ENCODE data around the gene EVX2. TPM values are rescaled to one million over a fixed set of nuclear protein-coding genes. Genes with fewer than 3 reads are reported as not detected.
A peak's percentile ranks its signal among the peaks of the same experiment; 100 is the strongest.

EVX2 gene
- total RNA-seq, result under 0.01 TPM

DNA sequence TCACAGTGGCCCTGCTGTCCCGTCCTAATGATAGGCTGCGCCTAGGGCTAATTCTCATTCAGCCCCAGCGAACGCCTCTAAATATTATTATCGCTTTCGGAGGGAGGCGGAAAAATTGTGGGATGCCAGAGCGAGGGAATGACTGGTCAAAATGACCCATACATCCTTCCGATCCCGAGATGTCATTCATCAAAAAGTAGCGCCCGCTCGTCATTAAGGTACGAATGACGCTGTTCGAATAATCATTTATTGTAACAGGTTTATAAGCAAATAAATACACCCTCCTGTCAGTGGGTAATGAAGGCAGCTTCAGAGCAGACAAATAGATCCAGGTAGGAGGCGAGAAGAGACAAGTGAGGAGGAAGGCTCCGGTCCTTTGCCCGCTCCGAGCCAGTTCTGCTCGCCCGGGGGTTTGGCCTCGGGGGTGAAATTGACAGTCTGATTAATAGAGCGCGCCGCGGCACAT is at the start of gene EVX2:
EVX2 (minus strand) TSS at position 167 of the 466 bp plus-strand sequence. CDS start 186 bp downstream, outside the sequence.
- H3K36me3 ChIP-seq (ENCODE audit: control insufficient read depth in 3 of 3, insufficient read depth in 3 of 3, low read length in 3 of 3), result no peaks in the 10 kb centered on the region
- H3K4me1 ChIP-seq (ENCODE audit: control insufficient read depth in 3 of 3, insufficient read depth in 3 of 3, low read length in 3 of 3), result peaks cover 30 to 48% (median 35%) of the 10 kb centered on the region in 3 donors
- no peak within 1 kb of the TSS for H3K4me3 ChIP-seq (ENCODE audit: low read length in 3 of 3)
- H3K9me3 ChIP-seq (ENCODE audit: control insufficient read depth in 3 of 3, low read length in 3 of 3), result no peaks in the 10 kb centered on the region
- H3K9ac ChIP-seq (ENCODE audit: low read depth in 1 of 3, low read length in 3 of 3), result no peak within 1 kb of the TSS
- H3K27me3 ChIP-seq (ENCODE audit: control insufficient read depth in 3 of 3, insufficient read depth in 3 of 3, low read length in 3 of 3), result peaks cover 93 to 97% (median 94%) of the 10 kb centered on the region in 3 donors
- H3K27ac ChIP-seq (ENCODE audit: low read depth, low read length), result no peak within 1 kb of the TSS

DNA sequence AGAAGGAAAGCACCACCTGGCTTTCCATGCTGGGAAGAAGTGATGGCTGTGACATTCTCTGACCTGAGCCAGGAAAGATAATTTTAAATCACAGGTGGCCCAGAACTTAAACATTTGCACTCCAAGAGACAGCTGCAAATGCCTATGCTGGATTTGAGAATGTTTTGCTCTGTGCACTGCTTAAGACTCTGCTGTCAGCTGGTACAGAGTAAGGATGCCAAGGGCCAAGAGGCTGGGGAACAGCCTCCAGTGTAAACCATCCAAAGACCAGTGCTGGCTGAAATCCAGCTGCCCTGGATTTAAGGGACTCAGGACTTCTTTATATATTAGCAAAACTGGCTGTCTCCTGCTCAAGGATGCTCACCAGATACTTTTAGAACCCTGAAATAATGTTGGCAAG is 49.6 kb upstream of the EVX2 start:
- Histone ChIP-seq H3K9ac (ENCODE audit: low read depth in 1 of 3, low read length in 3 of 3) (peak overlapping the region in 1 of 3 donors; percentile 3), H3K27me3 (ENCODE audit: control insufficient read depth in 3 of 3, insufficient read depth in 3 of 3, low read length in 3 of 3) (peaks cover 13 to 65% (median 23%) of the 10 kb centered on the region in 3 donors), H3K9me3 (ENCODE audit: control insufficient read depth in 3 of 3, low read length in 3 of 3) (no peaks in the 10 kb centered on the region), H3K4me1 (ENCODE audit: control insufficient read depth in 3 of 3, insufficient read depth in 3 of 3, low read length in 3 of 3) (peaks cover 6 to 26% (median 12%) of the 10 kb centered on the region in 3 donors), H3K4me3 (ENCODE audit: low read length in 3 of 3) (no peak overlapping the region), H3K36me3 (ENCODE audit: control insufficient read depth in 3 of 3, insufficient read depth in 3 of 3, low read length in 3 of 3) (peaks cover 0 to 2% (median 0%) of the 10 kb centered on the region in 3 donors), H3K27ac (ENCODE audit: low read depth, low read length) (no peak overlapping the region)

DNA sequence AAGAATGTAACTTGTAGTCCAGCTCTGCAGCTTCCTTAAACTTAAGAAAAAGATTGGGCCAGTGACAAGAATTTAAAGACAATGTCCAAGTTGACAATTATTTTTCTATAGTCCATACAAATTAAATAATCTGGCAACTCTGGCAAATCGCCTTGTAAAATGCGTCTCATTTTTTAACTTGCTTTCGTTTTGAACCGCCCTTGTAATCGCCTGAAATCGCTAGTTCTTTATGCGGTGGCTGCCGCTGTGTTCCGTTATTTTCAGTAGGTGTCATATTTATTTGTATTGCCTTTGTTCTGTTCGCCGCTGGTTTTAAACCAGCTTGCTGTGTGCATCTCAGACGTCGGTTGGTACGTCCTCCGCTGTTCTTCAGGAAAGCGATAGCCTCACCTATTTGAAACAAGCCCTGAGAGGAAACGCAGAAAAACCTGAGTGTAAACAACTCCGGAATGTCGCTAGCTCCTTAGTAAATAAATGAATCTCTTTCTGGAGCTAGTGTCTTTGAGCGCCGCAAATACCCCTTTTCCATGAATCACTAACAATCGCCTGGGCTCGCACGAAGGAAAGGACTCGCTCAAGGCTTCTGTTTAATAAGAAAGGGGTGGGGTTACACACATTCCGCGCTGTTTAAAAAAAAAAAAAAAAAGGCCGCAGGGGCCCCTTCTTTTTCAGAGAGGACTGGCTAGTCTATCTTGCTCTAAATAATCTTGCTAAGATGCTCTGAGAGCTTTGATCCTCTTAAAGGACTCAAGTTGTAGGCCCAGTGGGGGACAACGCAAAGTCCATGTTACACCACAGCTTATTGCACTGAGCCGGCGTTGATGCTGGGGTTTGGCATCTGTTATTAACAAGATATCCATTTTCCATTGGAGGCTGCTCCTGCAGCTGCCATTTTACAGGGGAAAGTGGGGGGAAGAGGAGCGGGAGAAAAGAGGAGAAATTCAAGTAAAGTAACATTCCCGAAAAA is 48.7 kb upstream of the EVX2 start:
- peak overlapping the region; percentile 47 to 76 (median 60) for H3K9ac ChIP-seq (ENCODE audit: low read depth in 1 of 3, low read length in 3 of 3)
- H3K36me3 ChIP-seq (ENCODE audit: control insufficient read depth in 3 of 3, insufficient read depth in 3 of 3, low read length in 3 of 3), result peaks cover 0 to 2% (median 0%) of the 10 kb centered on the region in 3 donors
- H3K4me3 ChIP-seq (ENCODE audit: low read length in 3 of 3), result peak overlapping the region; percentile 22 to 66 (median 49)
- H3K9me3 ChIP-seq (ENCODE audit: control insufficient read depth in 3 of 3, low read length in 3 of 3), result no peaks in the 10 kb centered on the region
- H3K4me1 ChIP-seq (ENCODE audit: control insufficient read depth in 3 of 3, insufficient read depth in 3 of 3, low read length in 3 of 3), result peaks cover 9 to 31% (median 10%) of the 10 kb centered on the region in 3 donors
- H3K27ac ChIP-seq (ENCODE audit: low read depth, low read length), result peak overlapping the region; percentile 50
- peaks cover 19 to 69% (median 29%) of the 10 kb centered on the region in 3 donors for H3K27me3 ChIP-seq (ENCODE audit: control insufficient read depth in 3 of 3, insufficient read depth in 3 of 3, low read length in 3 of 3)

DNA sequence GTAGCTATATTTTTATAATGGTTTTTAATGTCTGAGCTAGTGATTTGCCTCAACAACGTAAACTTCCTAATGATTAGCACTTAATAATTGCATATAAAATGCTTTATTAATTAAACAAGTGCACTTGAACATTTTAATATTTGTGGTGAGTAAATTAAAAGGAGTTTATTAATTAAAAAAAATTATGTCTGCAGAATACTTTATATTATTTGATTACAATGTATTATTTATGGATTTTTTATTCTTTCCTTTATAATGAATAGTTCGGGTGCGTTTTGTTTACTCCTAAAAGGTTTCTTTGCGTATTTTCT is 48.0 kb upstream of the EVX2 start:
- H3K36me3 ChIP-seq (ENCODE audit: control insufficient read depth in 3 of 3, insufficient read depth in 3 of 3, low read length in 3 of 3), result peaks cover 0 to 2% (median 0%) of the 10 kb centered on the region in 3 donors
- H3K27ac ChIP-seq (ENCODE audit: low read depth, low read length), result peak overlapping the region; percentile 78
- peak overlapping the region in 2 of 3 donors; percentile 60 to 76 for H3K9ac ChIP-seq (ENCODE audit: low read depth in 1 of 3, low read length in 3 of 3)
- peaks cover 9 to 31% (median 10%) of the 10 kb centered on the region in 3 donors for H3K4me1 ChIP-seq (ENCODE audit: control insufficient read depth in 3 of 3, insufficient read depth in 3 of 3, low read length in 3 of 3)
- H3K4me3 ChIP-seq (ENCODE audit: low read length in 3 of 3), result peak overlapping the region in 2 of 3 donors; percentile 69 to 78
- peaks cover 19 to 63% (median 31%) of the 10 kb centered on the region in 3 donors for H3K27me3 ChIP-seq (ENCODE audit: control insufficient read depth in 3 of 3, insufficient read depth in 3 of 3, low read length in 3 of 3)
- H3K9me3 ChIP-seq (ENCODE audit: control insufficient read depth in 3 of 3, low read length in 3 of 3), result no peaks in the 10 kb centered on the region

DNA sequence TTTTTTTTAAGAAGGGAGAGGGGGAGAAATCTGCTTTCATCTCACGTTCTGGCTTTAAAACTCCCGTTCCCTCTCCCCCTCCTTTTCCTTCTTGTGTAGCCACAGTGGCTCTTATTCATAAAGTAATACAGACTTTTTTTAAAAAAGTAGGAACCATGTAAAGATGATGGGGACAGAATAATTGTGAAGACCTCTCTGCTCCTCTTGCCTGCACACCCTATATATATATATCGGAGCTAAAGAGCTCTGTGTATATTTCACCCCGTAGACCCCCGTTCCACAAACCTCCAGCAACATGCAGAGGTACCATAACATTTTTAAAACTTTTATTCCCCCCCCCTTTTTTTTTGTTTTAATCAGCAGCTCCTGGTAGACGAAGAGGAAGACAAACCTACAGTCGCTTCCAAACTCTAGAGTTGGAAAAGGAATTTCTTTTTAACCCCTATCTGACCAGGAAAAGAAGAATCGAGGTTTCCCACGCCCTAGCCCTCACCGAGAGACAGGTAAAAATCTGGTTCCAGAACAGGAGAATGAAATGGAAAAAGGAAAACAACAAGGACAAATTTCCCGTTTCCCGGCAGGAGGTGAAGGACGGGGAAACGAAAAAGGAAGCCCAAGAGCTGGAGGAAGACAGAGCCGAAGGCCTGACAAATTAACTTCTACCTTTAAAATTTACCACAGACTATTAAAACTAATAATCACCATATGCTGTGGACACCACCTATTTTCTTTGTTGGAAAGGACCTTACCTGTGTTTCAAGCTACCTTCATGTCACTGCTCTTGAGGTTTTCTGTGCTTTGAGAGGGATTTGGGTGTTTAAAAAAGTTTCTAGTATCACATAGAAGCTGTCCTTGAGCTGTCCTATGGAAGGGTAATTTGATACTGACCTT is 47.4 kb upstream of the EVX2 start:
- Histone ChIP-seq H3K36me3 (ENCODE audit: control insufficient read depth in 3 of 3, insufficient read depth in 3 of 3, low read length in 3 of 3) (peaks cover 0 to 2% (median 0%) of the 10 kb centered on the region in 3 donors), H3K9ac (ENCODE audit: low read depth in 1 of 3, low read length in 3 of 3) (peak overlapping the region; percentile 51 to 76 (median 63)), H3K4me1 (ENCODE audit: control insufficient read depth in 3 of 3, insufficient read depth in 3 of 3, low read length in 3 of 3) (peaks cover 9 to 30% (median 10%) of the 10 kb centered on the region in 3 donors), H3K27me3 (ENCODE audit: control insufficient read depth in 3 of 3, insufficient read depth in 3 of 3, low read length in 3 of 3) (peaks cover 19 to 57% (median 30%) of the 10 kb centered on the region in 3 donors), H3K27ac (ENCODE audit: low read depth, low read length) (peak overlapping the region; percentile 78), H3K9me3 (ENCODE audit: control insufficient read depth in 3 of 3, low read length in 3 of 3) (no peaks in the 10 kb centered on the region), H3K4me3 (ENCODE audit: low read length in 3 of 3) (peak overlapping the region; percentile 22 to 78 (median 69))

DNA sequence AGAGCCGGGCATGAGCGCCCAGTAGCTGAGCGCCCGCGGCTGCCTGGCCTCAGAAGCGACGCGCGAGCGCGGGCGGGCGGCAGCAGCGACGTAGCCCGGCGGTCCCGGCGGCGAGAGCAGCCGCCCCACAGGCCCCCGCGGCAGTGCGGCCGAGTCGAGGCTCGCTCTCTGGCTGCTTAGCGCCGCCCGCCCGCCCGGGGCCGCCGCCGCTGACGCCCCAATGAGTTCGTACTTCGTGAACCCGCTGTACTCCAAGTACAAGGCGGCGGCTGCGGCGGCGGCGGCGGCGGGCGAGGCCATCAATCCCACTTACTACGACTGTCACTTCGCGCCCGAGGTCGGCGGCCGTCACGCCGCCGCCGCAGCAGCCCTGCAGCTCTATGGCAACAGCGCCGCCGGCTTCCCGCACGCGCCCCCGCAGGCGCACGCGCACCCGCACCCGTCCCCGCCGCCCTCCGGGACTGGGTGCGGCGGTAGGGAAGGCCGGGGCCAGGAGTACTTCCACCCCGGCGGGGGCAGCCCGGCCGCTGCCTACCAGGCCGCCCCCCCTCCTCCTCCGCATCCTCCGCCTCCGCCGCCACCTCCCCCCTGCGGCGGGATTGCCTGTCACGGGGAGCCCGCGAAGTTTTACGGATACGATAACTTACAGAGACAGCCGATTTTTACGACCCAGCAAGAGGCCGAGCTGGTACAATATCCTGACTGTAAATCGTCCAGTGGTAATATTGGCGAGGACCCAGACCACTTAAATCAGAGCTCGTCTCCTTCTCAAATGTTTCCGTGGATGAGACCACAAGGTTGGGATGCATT is 46.6 kb upstream of the EVX2 start:
- peaks cover 7 to 22% (median 10%) of the 10 kb centered on the region in 3 donors for H3K4me1 ChIP-seq (ENCODE audit: control insufficient read depth in 3 of 3, insufficient read depth in 3 of 3, low read length in 3 of 3)

DNA sequence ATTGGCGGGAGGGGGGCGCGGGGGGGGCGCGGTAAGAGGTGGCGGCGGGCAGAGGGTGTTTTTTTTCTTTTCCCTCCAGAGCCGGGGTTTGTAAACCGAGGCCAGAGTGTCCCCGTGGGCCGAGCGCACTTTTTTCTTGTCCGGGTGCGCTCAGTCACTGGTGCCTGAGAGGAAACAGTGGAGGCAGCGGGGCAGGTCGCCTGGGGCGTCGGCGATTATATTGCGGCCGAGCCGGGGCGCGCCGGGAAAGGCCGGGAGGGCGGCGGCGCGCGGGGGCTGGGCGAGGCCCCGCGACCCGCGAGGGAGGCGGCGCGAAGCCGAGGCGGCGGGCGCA is 46.0 kb upstream of the EVX2 start:
- H3K27ac ChIP-seq (ENCODE audit: low read depth, low read length), result peak overlapping the region; percentile 78
- peaks cover 13 to 58% (median 36%) of the 10 kb centered on the region in 3 donors for H3K27me3 ChIP-seq (ENCODE audit: control insufficient read depth in 3 of 3, insufficient read depth in 3 of 3, low read length in 3 of 3)
- H3K9ac ChIP-seq (ENCODE audit: low read depth in 1 of 3, low read length in 3 of 3), result peak overlapping the region in 2 of 3 donors; percentile 25 to 76
- H3K4me3 ChIP-seq (ENCODE audit: low read length in 3 of 3), result peak overlapping the region in 1 of 3 donors; percentile 69
- peaks cover 0 to 2% (median 0%) of the 10 kb centered on the region in 3 donors for H3K36me3 ChIP-seq (ENCODE audit: control insufficient read depth in 3 of 3, insufficient read depth in 3 of 3, low read length in 3 of 3)
- H3K4me1 ChIP-seq (ENCODE audit: control insufficient read depth in 3 of 3, insufficient read depth in 3 of 3, low read length in 3 of 3), result peaks cover 3 to 16% (median 5%) of the 10 kb centered on the region in 3 donors
- no peaks in the 10 kb centered on the region for H3K9me3 ChIP-seq (ENCODE audit: control insufficient read depth in 3 of 3, low read length in 3 of 3)

More for the DNA sequence above, 46.6 kb upstream of the EVX2 start:
- H3K9me3 ChIP-seq (ENCODE audit: control insufficient read depth in 3 of 3, low read length in 3 of 3), result no peaks in the 10 kb centered on the region
- H3K36me3 ChIP-seq (ENCODE audit: control insufficient read depth in 3 of 3, insufficient read depth in 3 of 3, low read length in 3 of 3), result peaks cover 0 to 2% (median 0%) of the 10 kb centered on the region in 3 donors
- H3K27me3 ChIP-seq (ENCODE audit: control insufficient read depth in 3 of 3, insufficient read depth in 3 of 3, low read length in 3 of 3), result peaks cover 13 to 58% (median 33%) of the 10 kb centered on the region in 3 donors
- H3K4me3 ChIP-seq (ENCODE audit: low read length in 3 of 3), result peak overlapping the region; percentile 22 to 78 (median 69)
- H3K9ac ChIP-seq (ENCODE audit: low read depth in 1 of 3, low read length in 3 of 3), result peak overlapping the region; percentile 25 to 76 (median 63)
- H3K27ac ChIP-seq (ENCODE audit: low read depth, low read length), result peak overlapping the region; percentile 78

DNA sequence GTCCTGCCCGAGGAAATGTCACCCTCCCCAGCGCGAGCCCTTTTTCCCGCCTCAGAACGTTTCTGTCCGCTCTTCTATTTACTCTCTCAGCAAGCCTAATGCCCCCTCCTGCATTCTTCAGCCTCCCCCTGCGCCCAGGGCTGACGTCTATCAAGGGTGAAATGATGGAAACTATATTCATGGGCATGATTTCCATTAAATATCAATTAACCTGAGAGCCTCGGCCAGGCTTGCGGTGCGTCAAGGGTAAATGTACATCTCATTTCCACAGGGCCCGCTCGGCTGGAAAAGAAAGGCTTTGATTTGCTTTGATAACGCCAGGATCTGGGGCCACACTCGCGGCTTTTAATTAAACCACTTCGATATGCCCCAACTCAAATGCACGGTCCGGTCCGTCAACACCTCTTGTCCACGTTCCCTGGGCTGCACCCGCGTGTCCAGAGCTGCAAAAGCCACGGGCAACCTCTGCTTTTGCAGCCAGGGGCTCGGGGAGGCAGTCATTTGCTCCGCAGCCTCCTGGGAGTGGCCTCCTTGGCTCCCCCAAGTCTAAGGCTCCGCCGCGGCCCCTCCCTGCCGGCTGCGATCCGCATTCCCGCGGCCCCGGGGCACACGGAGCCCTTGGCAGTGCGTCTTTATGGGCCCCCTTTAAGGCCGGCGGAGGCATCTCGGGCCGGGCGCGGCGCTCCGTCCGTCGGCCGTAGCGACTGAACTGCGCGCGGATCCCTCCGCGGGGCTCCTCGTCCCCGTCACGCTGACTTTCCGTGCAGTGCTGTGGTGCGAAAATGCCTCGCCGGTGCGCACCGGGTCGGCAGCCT is 45.4 kb upstream of the EVX2 start, which contains the start of gene HOXD8:
HOXD8 (plus strand) TSS at position 724 of the 815 bp plus-strand sequence. CDS start 662 bp downstream, outside the sequence.
- H3K9me3 ChIP-seq (ENCODE audit: control insufficient read depth in 3 of 3, low read length in 3 of 3), result no peaks in the 10 kb centered on the region
- peaks cover 11 to 61% (median 41%) of the 10 kb centered on the region in 3 donors for H3K27me3 ChIP-seq (ENCODE audit: control insufficient read depth in 3 of 3, insufficient read depth in 3 of 3, low read length in 3 of 3)
- H3K4me1 ChIP-seq (ENCODE audit: control insufficient read depth in 3 of 3, insufficient read depth in 3 of 3, low read length in 3 of 3), result peaks cover 3 to 12% (median 5%) of the 10 kb centered on the region in 3 donors
- peaks cover 0 to 2% (median 0%) of the 10 kb centered on the region in 3 donors for H3K36me3 ChIP-seq (ENCODE audit: control insufficient read depth in 3 of 3, insufficient read depth in 3 of 3, low read length in 3 of 3)
- peak within 1 kb of the TSS; percentile 78 for H3K27ac ChIP-seq (ENCODE audit: low read depth, low read length)
- peak within 1 kb of the TSS; percentile 61 to 76 (median 69) for H3K9ac ChIP-seq (ENCODE audit: low read depth in 1 of 3, low read length in 3 of 3)
- H3K4me3 ChIP-seq (ENCODE audit: low read length in 3 of 3), result peak within 1 kb of the TSS; percentile 68 to 78 (median 75)
